DMS114 treated with DMSO at 0.1 percent for 48 hours (cell line): ENCODE results near the gene LAD1.

Source experiments
- DNase-seq: peaks from one replicate; lab custom pipeline; 2025; ENCODE audit not compliant: unreplicated experiment; lab: John Stamatoyannopoulos, UW

Gene LAD1

DNA sequence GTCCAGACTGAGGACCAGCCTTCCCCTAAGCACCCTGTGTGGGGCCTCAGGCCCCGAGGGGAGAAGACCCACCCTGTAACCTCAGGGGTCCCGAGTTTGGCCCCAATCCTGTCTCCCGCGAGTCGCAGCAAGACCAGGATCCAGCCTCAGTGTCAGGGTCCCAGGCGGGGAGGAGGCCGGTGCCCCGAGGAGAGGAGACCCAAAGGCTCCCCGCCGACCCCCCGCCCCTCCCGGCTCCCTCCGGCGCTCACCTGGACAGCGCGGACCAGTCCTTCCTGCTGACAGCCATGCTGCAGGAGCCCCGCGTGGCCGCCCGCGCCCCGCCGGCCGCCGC lies at the start of gene LAD1:
LAD1 (minus strand) TSS at position 307 of the 334 bp plus-strand sequence; CDS start at position 289, 18 bp downstream.
- DNase-seq: no peak

DNA sequence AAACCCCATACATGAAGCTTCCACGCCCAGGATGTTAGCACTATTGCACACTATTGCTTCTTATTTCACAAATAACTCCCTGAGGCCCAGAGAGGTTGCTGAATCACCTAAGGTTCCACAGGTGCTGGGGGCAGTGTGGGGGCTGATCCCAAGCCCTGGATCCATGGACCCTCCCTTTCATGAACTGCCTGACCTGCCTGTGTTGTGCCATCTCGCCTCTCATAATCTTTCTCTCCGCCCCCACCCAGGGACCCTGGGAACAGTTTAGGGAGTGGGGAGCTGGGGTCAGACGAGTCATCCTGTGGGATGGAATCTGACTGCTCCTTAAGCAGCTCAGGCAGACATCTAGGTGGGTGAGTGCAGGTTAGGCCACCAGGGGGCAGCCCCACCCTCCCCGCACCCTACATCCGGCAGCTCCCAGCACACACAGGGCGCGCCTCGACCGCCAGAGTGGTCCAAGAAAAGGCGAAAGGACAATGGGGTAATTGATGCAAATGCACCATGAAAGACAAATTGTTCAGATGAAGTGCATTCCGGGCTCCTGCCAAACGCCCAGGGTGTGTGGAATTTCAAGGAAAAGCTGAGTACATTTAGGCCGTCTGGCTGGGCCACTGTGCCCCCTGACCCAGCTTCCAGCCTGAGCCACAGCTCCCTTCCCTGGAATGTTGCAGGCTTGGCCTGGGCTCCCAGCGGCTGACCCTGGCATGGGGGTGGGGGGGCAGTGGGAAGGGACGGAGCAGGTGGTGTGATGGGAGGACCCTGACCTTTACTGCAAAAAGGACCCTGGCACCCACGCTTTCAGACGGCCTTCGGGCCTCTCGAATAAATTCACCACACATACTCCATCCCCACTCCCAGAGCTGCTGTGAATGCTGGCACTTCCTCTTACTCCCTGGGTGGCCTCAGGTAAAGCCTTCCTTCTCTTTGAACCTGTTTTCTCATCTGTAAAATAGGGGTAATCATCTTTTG lies 49.1 kb upstream of the LAD1 start:
- no peak for DNase-seq

DNA sequence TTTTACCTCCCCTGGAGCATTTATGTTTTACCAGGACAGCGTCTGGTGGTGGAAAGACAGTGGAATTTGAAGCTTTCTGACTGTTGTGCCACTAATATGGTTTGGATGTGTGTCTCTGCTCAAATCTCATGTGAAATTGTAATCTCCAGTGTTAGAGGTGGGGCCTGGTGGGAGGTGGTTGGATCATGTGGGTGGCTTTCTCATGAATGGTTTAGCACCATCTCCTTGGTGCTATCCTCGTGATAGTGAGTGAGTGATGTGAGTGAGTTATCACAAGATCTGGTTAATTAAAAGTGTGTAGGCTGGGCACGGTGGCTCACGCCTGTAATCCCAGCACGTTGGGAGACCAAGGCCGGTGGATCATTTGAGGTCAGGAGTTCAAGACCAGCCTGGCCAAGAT lies 46.2 kb upstream of the LAD1 start:
- no peak for DNase-seq

DNA sequence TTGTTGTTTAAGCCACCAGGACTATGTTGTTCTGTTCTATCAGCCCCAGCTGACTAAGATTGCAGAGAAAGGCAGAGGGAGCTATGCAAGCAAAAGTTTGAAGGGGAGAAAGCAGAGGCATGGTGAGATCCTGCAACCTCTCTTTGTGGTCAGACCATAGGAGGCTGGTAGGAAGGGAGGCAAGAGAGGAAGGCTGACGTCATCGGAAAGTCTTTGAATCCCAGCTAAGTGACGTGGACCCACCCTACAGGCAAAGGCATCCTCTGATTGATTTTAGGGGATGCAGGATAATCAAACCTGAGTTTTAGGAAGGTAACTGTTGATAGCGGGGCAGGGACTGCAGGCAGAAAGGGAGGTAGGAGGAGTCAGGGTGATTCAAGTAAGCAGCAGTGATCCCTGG lies 45.7 kb upstream of the LAD1 start:
- no peak for DNase-seq

GRCh38 chr1:201443747-201444146 lies 44.6 kb upstream of the LAD1 start:
- no peak for DNase-seq

- no peak for DNase-seq
Measured at GRCh38 chr1:201436969-201437368, 37.8 kb upstream of the LAD1 start.

DNA sequence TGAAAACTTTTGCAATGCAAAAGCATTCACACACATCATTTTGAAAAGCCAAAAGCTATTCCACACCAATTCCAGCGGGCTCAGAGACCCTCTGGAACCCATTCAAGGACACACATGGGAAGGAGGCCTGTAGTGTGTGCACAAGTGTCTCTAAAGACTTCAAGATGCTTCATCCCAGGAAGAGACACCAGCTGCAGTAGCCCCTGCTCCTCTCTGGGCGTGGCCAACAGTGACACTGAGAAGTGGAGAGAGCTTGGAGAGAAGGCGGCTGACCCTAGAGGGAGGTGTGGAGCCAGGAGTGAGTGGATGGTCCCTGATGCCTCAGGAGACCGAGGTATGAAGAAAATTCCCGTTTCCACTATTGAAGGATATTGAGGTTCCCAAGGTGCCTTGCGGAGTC lies 37.3 kb upstream of the LAD1 start:
- no peak for DNase-seq

DNA sequence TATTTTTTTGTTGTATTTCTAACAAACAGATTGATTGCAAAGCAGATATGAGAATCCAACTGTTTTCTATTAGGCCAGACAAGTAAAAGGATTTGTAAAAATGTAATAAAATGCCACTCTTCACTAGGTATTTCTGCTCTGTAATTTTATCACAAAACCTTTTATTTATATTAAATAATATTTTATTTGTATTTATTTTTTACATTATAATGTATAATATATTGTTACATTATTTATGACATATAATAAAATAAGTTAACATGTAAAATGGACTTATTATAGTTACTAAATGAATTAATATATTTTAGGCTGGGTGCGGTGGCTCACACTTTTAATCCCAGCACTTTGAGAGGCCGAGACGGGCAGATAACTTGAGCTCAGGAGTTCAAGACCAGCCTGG lies 35.1 kb upstream of the LAD1 start:
- DNase-seq: no peak

- DNase-seq: no peak
Measured at GRCh38 chr1:201433609-201434008, 34.5 kb upstream of the LAD1 start.

GRCh38 chr1:201430776-201431175 lies 31.7 kb upstream of the LAD1 start:
- DNase-seq: no peak

GRCh38 chr1:201429736-201430501 lies 30.8 kb upstream of the LAD1 start:
- no peak for DNase-seq

- no peak for DNase-seq
Measured at GRCh38 chr1:201427963-201428362, 28.8 kb upstream of the LAD1 start.

GRCh38 chr1:201426479-201427310 lies 27.6 kb upstream of the LAD1 start:
- no peak for DNase-seq

DNA sequence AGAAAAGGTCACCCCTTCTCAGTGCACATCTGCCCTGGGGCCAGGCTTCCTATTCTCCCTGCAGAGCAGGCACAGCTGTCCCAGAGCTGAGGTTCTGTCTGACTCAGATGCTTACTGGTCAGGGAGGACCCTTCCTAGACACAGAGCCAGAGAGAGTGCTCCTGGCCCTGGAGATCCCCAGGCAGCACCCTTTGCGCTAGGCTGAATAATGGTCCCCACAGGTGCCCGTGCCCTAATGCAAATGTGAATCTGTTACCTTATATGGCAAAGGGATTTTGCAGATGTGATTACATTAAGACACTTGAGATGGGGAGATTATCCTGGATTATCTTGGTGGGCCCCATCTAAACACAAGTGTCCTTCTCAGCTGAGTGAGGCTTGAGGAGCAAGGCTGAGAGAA lies 25.0 kb upstream of the LAD1 start:
- DNase-seq: no peak

DNA sequence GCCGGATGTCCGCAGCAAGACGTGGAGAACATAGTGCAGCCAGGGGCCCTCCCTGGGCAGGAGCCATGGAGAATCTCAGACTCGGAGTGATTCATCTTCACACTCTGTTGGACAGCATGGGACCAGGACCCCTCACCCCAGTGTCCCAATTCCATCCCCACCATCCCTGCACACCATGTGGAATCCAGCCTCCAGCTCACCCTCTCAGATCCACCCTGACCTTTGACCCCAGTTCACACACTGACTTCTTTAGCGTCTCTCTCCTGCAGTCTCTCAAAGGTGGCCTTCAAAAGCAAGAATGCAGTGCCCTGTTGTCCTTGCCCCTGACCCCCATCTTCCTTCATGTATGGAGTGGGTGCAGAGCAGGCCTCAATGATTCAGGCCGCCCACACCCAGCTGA lies 24.5 kb upstream of the LAD1 start:
- DNase-seq: no peak

GRCh38 chr1:201422436-201423030 lies 23.4 kb upstream of the LAD1 start:
- no peak for DNase-seq

DNA sequence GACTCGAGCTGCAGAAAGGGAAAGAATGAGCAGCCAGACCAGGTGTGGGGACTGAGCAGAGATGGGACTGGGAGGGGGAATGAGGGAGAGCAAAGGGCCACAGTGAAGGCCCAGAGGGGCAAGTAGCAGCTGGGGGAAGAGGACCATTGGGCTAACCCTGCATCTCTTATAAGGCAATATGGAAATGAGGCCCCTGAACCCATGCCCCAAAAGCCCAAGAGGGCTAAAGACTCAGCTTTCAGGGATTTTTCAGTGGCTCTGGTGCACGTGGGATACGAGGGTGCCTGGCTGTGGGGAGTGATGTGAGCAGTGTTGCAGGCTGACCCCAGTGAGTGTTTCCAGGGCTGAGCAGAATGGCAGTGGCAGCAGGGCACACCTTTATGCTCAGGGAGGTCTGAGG lies 22.9 kb upstream of the LAD1 start:
- DNase-seq: no peak

- no peak for DNase-seq
Measured at GRCh38 chr1:201421041-201421440, 21.9 kb upstream of the LAD1 start.

GRCh38 chr1:201420608-201421002 lies 21.5 kb upstream of the LAD1 start:
- DNase-seq: no peak

DNA sequence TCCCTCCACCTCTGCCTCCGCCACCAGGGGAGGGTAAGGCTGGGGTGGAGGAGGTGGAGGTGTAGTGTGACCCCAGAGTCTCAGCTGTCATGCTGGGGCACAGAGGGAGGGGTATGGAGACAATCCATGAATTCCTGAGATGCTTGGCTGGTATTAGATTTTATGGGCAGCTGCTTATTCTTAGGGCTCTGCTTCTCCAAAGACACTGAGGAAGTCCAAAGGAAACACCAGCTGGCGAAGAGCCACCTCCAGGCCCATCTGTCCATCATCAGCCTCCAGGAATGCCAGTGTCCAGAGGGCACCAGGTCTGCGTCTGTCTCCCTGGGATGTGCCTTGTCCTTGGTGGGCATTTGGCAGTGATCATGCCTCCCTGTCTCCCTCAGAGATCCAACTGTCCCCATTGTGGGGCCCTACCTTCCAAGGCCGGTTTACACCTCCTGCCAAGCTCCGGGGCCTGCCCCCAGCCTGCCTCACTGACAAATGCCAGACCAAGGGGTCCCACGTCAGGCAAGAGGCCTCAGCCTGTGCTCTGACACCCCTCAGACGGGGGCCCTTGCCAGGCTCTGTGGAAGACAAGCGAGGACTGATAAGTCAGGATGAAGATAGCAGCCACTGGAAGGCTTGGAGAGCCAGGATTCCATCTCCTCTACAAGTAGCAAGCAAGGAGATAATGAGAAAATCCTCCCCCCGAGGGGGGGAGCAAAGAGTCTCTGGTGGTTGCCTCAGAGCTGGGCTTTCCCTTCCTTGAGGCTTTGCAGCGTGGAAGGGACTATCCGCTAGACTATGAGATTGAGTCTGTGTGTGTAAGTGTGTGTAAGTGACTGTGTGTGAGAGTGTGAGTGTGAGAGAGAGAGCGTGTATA lies 20.9 kb upstream of the LAD1 start:
- no peak for DNase-seq
